Neural crest cell (in vitro differentiated cells): ENCODE measurements around the gene ME1. TPM values are rescaled to one million over a fixed set of nuclear protein-coding genes. Genes with fewer than 3 reads are reported as not detected.
"Not testable (repeated sequence)": the region's sequence is repeated elsewhere in the genome, so short reads cannot be mapped to it uniquely, and the experiment has no call there.

Source experiments
- DNase-seq: peaks from one replicate; pipeline ENCODE4 v3.0.0; 2021; ENCODE audit warnings: low read depth, mixed read lengths, low spot score
- H3K27ac Mint-ChIP-seq: one replicate; pipeline ENCODE4 v1.8.0; 2021; ENCODE audit warnings: mild to moderate bottlenecking, mixed read lengths; ENCODE audit not compliant: unreplicated experiment
- H3K27me3 Mint-ChIP-seq: 2 replicates; pipeline ENCODE4 v1.8.0; 2021; ENCODE audit warnings: low read depth, mild to moderate bottlenecking, mixed read lengths
- H3K36me3 Mint-ChIP-seq: 2 replicates; pipeline ENCODE4 v1.8.0; 2021; ENCODE audit warnings: low read depth, mild to moderate bottlenecking, mixed read lengths
- H3K4me1 Mint-ChIP-seq: 2 replicates; pipeline ENCODE4 v1.8.0; 2021; ENCODE audit warnings: mixed read lengths
- H3K4me3 Mint-ChIP-seq: one replicate; pipeline ENCODE4 v1.8.0; 2021; ENCODE audit warnings: mild to moderate bottlenecking, mixed read lengths
- H3K9me3 Mint-ChIP-seq: 2 replicates; pipeline ENCODE4 v1.8.0; 2021; ENCODE audit warnings: mixed read lengths
- total RNA-seq: library from RNA; stranded (reverse); gene quantifications from 2 replicates; pipeline ENCODE4 v1.2.1, GENCODE V29; 2021
- TF ChIP-seq, protein P1 (sequence below): fragments of 200-600 bp; sonication (generic); conservative IDR thresholded peaks from 2 replicates; pipeline ENCODE4 v1.5.0; 2021; ENCODE audit warnings: antibody characterized with exemption, mild to moderate bottlenecking

ME1 gene
- total RNA-seq, 1 donor from 2014 or later: 4.4 TPM

DNA sequence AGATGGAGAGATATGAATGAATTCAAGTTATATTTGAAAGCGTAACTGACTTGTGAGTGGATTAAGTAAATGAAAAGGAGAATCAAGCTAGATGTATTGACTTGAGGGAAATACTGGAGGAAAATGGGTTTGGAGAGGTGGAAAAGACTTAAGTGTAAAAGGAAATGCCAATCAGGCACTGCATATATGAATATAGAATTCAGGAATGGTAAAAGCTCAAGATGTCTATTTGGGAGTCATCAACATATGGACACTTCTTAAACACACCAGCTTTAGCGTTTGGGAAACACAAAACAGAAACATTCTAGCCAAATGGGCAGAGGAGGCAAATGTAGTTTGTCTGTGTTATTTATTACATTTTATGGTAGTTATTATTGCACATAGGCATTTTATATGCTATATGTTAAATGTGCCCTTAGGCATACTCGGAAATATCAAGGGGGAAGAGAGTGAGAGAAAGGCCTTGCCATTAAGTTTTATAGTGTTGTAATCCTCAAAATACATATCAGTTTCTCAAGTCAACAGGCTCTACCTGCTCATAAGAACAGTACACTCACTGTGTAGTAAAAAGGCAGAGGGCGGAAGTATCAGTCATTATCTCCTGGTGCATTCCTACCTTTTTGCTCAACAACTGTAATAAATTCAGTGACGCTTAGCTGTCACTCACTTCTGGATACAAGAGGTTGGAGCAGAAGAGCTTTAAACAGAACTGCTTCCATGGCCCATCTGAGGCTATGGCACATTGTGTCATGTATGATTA is 33.7 kb upstream of the ME1 start:
- no peak for DNase-seq
- TF ChIP-seq, protein P1, sequence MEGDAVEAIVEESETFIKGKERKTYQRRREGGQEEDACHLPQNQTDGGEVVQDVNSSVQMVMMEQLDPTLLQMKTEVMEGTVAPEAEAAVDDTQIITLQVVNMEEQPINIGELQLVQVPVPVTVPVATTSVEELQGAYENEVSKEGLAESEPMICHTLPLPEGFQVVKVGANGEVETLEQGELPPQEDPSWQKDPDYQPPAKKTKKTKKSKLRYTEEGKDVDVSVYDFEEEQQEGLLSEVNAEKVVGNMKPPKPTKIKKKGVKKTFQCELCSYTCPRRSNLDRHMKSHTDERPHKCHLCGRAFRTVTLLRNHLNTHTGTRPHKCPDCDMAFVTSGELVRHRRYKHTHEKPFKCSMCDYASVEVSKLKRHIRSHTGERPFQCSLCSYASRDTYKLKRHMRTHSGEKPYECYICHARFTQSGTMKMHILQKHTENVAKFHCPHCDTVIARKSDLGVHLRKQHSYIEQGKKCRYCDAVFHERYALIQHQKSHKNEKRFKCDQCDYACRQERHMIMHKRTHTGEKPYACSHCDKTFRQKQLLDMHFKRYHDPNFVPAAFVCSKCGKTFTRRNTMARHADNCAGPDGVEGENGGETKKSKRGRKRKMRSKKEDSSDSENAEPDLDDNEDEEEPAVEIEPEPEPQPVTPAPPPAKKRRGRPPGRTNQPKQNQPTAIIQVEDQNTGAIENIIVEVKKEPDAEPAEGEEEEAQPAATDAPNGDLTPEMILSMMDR: no peak
- no peaks in the 10 kb centered on the region for H3K36me3 Mint-ChIP-seq
- no peaks in the 10 kb centered on the region for H3K9me3 Mint-ChIP-seq
- H3K27ac Mint-ChIP-seq: no peak overlapping the region
- peaks cover 3% of the 10 kb centered on the region for H3K4me1 Mint-ChIP-seq
- H3K4me3 Mint-ChIP-seq: no peak overlapping the region
- no peaks in the 10 kb centered on the region for H3K27me3 Mint-ChIP-seq

DNA sequence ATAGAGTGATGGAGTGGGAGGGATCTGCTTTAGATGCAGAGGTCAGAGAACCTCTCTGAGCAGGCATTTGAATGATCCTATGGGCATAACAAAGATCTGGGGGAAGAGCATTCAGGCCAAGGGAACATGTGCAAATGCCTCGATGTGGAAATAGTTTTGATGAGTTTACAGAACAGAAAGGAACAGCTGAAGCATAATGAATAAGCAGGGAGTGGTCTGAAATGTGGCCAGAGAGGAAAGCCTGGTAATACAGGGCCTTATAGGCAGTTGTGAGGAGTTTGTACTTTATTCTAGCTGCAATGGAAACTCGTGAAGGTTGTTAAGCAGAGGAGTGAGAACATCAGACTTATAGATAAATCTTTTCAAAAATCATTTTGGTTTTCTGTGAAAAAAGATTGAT is 33.0 kb upstream of the ME1 start:
- no peak for DNase-seq
- H3K36me3 Mint-ChIP-seq: no peaks in the 10 kb centered on the region
- TF ChIP-seq, protein P1: no peak
- no peak overlapping the region for H3K27ac Mint-ChIP-seq
- no peaks in the 10 kb centered on the region for H3K27me3 Mint-ChIP-seq
- peaks cover 4% of the 10 kb centered on the region for H3K4me1 Mint-ChIP-seq
- H3K9me3 Mint-ChIP-seq: no peaks in the 10 kb centered on the region
- H3K4me3 Mint-ChIP-seq: no peak overlapping the region

- TF ChIP-seq, protein P1: no peak
- no peak for DNase-seq
- no peaks in the 10 kb centered on the region for H3K36me3 Mint-ChIP-seq
- H3K27me3 Mint-ChIP-seq: no peaks in the 10 kb centered on the region
- no peak overlapping the region for H3K27ac Mint-ChIP-seq
- H3K4me3 Mint-ChIP-seq: no peak overlapping the region
- H3K9me3 Mint-ChIP-seq: no peaks in the 10 kb centered on the region
- H3K4me1 Mint-ChIP-seq: peaks cover 4% of the 10 kb centered on the region
These were observed 31.7 kb upstream of the ME1 start for GRCh38 chr6:83462524-83462923.

GRCh38 chr6:83461438-83461837 is 30.6 kb upstream of the ME1 start:
- DNase-seq: no peak
- TF ChIP-seq, protein P1: no peak

GRCh38 chr6:83459663-83460062 is 28.8 kb upstream of the ME1 start:
- H3K27me3 Mint-ChIP-seq: no peaks in the 10 kb centered on the region
- TF ChIP-seq, protein P1: no peak
- H3K4me1 Mint-ChIP-seq: peaks cover 4% of the 10 kb centered on the region
- DNase-seq: no peak
- H3K4me3 Mint-ChIP-seq: no peak overlapping the region
- no peaks in the 10 kb centered on the region for H3K9me3 Mint-ChIP-seq
- H3K27ac Mint-ChIP-seq: no peak overlapping the region
- no peaks in the 10 kb centered on the region for H3K36me3 Mint-ChIP-seq

More at GRCh38 chr6:83461438-83461837, 30.6 kb upstream of the ME1 start:
- H3K4me3 Mint-ChIP-seq: no peak overlapping the region
- no peaks in the 10 kb centered on the region for H3K36me3 Mint-ChIP-seq
- H3K4me1 Mint-ChIP-seq: peaks cover 4% of the 10 kb centered on the region
- no peaks in the 10 kb centered on the region for H3K27me3 Mint-ChIP-seq
- no peak overlapping the region for H3K27ac Mint-ChIP-seq
- no peaks in the 10 kb centered on the region for H3K9me3 Mint-ChIP-seq

DNA sequence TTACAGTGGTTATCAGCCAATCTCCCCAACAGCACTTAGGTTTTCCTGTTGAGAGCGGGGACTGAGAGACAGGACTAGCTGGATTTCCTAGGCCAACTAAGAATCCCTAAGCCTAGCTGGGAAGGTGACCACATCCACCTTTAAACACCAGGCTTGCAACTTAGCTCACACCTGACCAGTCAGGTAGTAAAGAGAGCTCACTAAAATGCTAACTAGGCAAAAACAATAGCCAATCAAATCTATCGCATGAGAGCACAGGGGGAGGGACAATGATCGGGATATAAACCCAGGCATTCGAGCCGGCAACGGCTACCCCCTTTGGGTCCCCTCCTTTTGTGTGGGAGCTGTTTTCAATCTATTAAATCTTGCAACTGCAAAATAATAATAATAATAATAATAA is 19.2 kb upstream of the ME1 start:
- not testable (repeated sequence) for H3K4me3 Mint-ChIP-seq, H3K4me1 Mint-ChIP-seq, H3K36me3 Mint-ChIP-seq, H3K27ac Mint-ChIP-seq, H3K27me3 Mint-ChIP-seq, DNase-seq, H3K9me3 Mint-ChIP-seq

DNA sequence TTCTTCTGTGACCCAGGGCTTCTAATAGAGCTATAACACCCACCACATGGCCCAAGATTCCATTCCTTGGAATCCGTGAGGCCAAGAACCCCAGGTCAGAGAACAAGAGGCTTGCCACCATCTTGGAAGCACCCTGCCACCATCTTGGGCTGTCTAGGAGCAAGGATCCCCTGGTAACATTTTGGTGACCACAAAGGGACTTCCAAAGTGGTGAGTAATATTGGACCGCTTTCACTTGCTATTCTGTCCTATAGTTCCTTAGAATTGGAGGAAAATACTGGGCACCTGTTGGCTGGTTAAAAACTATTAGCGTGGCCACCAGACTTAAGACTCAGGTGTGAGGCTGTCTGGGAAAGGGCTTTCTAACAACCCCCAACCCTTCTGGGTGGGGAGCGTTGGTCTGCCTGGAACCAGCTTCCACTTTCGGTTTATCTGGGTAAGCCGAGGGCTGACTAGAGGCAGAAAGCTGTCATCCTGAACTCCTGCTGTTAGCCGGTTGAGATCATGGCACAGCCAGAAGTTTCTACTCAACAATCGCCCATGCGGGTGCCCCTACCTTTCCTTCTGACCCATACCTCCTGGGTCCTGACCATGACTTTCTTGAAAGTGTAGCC is 13.3 kb upstream of the ME1 start:
- not testable (repeated sequence) for H3K36me3 Mint-ChIP-seq, H3K4me3 Mint-ChIP-seq, H3K9me3 Mint-ChIP-seq, H3K4me1 Mint-ChIP-seq, DNase-seq, H3K27me3 Mint-ChIP-seq, H3K27ac Mint-ChIP-seq
